ENCODE measurements around the gene ZSWIM4.
A peak's percentile ranks its signal among the peaks of the same experiment; 100 is the strongest.
"Not testable (repeated sequence)": the region's sequence is repeated elsewhere in the genome, so short reads cannot be mapped to it uniquely, and the experiment has no call there.

Gene ZSWIM4

DNA sequence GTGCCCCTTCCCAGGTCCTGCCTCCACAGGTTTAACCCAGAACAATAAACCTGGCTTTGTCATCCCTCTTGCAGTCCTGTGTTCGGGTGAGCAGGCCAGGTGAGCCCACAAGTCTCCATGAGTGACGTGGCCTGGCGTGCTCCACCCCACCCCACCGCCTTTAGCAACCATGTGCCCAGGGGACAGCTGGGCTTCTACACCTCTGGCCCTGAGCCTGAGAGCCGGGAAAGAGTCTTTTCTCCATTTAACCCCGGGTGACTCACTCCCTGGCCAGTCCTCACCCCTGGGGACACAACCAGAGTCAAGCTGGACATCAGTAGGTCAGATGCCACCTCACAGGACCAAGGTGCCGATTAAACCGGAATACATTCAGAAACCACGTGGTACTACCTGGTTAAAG lies 16.8 kb upstream of the ZSWIM4 start:
- no peak for DNase-seq (ENCODE audit: low read depth)

DNA sequence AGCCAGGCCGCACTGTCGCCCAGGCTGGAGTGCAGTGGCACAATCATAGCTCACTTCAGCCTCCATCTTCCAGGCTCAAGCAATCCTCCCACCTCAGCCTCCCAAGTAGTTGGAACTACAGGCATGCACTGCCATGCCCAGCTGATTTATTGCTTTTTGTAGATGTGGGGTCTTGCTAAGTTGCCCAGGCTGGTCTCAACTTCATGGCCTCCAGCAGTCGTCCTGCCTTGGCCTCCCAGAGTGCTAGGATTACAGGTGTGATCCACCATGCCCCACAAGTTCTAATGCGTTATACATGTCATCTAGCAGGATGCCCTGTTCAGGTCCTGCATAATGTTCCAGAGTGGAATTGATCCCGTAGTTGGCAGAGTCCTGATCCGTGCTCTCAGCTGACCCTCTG lies 16.4 kb upstream of the ZSWIM4 start:
- no peak for DNase-seq (ENCODE audit: low read depth)

DNA sequence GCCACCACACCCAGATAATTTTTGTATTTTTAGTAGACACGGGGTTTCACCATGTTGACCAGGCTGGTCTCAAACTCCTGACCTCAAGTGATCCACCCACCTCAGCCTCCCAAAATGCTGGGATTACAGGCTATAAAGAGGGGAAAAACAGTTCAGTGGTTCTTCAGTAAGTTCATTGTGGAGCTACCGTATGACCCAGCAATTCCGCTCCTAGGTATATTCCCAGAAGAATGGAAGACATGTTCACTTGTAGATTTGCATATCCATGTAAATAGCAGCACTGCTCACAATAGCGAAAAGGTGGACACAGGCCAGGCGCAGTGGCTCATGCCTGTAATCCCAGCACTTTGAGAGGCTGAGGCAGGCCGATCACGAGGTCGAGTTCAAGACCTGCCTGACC lies 15.4 kb upstream of the ZSWIM4 start:
- DNase-seq (ENCODE audit: low read depth) = not testable (repeated sequence)

DNA sequence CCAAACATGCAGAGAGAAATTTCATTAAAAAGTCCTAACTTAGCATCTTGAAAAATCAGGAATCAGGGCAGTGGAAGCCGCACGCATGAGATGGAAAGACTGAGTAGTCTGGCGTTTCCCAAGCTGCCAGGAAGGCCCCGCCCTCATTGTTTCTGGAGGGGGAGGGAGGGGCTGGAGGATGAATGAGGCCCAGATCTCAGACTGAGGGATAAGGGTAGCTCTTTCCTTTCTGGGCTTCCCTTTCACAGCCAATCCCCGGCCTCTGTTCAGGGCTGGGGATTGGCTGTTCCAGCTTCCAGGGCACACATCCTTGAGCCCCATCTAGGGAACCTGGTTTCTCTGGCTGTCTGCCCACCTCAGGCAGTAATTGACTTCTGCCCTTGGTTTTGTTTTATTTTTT lies 13.7 kb upstream of the ZSWIM4 start:
- no peak for DNase-seq (ENCODE audit: low read depth)

DNA sequence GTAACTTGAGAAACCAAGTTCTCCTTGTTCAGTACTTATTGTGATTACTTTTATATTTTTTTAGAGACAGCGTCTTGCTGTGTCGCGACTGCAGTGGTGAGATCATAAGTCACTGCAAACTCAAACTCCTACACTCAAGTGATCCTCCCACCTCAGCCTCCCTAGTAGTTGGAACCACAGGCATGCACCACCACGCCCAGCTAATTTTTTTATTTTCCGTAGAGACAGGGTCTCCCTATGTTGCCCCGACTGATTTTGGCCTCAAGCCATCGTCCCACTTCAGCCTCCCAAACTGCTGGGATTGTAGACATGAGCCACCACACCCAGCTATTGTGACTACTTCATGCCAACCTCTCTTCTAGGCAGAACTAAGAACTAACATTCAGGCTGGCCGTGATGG lies 12.7 kb upstream of the ZSWIM4 start:
- DNase-seq (ENCODE audit: low read depth) = no peak

DNA sequence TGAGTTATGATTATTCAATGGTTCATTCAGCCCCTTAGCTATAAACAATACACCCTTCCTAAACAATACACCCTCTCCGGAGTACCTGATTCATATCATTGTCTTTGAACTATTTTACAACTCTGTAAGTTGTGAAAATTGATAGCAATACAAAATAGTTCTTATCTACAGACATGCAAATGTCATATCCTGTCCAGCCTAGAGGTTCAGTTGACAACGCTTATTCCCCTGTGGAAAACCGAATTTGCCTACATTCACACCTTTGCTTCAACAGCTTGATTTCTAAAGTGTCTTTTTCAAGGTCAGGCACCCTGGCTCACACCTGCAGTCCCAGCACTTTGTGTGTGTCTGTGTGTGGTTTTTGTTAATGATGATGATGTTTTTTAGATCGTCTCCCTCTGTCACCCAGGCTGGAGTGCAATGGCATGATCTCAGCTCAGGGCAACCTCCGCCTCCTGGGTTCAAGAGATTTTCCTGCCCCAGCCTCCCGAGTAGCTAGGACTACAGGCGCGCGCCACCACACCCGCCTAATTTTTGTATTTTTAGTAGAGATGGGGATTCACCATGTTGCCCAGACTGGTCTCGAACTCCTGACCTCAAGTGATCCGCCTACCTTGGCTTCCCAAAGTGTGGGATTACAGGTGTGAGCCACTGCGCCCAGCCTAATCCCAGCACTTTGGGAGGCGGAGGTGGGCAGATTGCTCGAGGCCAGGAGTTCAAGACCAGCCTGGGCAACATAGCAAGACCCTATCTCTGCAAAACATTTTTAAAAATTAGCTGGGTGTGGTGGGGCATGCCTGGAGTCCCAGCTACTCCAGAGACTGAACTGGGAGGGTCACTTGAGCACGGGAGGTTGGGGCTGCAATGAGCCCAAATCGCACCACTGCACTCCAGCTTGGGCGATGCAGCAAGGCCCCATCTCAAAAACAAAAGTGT lies 11.4 kb upstream of the ZSWIM4 start:
- DNase-seq (ENCODE audit: low read depth) = no peak

DNA sequence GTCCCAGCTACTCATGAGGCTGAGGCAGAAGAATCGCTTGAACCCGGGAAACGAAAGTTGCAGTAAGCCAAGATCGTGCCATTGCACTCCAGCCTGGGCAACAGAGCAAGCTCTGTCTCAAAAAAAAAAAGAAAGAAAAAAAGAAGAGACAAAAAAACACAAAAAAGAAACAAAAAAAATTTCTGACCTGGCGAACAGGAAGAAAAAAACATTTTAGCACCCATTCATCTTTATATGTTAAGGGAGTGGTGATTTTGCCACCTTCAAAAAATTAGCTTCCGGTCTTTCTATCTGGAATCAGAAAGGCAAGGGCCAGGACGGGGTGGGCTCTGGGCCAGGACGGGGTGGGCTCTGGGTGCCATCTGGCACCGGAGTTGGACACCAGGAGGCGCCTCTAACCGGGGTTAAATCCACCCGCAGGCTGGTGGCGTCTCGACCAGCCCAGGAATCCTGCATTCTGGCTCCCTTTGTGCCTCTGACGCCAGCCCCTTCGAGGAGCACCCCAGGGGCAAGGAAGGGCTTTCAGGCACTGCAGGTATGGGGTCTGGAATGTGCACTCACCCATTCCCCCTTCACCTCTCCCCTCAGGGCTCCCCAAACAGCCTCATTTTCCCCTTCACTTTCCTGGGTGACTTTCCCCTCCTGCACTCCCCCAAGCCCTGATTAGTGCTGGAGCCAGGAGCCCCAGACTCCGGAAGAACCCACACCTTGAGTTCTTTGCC lies 10.4 kb upstream of the ZSWIM4 start:
- peak; percentile 68 for DNase-seq (ENCODE audit: low read depth)

DNA sequence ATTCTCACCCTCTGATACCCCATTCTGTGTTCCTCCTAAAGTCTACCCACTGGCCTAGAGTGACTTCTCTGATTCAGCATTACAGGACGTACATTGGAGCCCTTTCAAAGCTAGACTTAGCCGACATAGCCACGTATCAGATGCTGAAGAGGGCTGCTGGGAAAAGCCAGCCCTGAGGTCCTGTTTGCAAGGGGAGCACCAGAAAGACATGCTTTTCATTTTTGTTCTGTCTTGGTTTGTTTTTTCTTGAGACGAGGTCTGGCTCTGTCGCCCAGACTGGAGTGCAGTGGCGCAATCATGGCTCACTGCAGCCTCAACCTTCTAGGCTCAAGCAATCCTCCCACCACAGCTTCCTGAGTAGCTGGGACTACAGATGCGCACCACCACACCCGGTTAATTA lies 6.3 kb upstream of the ZSWIM4 start:
- DNase-seq (ENCODE audit: low read depth) = no peak

DNA sequence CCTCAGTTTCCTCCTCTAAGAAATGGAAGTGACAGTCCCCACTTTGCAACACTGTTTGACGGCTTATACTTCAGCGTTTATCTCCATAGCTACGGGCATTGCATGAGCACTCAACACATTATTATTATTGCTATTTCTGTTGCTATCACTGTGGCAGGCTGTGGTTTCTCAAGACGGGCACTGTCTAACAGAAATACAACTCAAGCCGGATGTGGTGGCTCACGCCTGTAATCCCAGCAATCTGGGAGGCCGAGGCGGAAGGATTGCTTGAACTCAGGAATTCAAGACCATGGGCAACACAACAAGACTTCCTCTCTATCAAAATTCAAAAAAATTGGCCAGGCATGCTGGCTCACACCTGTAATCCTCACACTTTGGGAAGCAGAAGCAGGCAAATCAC lies 4.9 kb upstream of the ZSWIM4 start:
- DNase-seq (ENCODE audit: low read depth) = no peak

DNA sequence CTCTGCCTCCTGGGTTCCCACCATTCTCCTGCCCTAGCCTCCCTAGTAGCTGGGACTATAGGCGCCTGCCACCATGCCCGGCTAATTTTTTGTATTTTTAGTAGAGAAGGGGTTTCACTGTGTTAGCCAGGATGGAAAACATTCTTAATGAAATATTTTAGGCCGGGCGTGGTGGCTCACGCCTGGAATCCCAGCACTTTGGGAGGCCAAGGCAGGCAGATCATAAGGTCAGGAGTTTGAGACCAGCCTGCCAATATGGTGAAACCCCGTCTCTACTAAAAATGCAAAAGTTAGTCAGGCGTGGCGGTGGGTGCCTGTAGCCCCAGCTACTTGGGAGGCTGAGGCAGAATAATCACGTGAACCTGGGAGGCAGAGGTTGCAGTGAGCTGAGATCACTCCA lies 1.9 kb upstream of the ZSWIM4 start:
- DNase-seq (ENCODE audit: low read depth) = not testable (repeated sequence)

DNA sequence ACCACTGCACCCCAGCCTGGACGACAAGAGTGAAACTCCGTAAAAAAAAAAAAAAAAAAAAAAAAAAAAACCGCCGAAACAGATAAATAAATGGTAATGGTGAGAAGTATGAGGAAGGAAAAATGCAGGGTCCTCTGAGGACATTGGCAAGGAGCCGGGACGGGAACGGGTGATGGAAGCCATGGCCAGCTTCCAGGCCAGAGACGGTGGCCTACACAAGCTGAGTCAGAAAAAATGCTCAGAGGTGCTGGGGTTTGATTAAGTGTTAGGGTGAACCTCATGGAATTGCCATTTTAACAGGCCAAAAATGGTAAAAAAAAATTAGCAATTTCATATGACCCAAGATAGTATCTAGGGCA lies 866 bp upstream of the ZSWIM4 start:
- no peak for DNase-seq (ENCODE audit: low read depth)

DNA sequence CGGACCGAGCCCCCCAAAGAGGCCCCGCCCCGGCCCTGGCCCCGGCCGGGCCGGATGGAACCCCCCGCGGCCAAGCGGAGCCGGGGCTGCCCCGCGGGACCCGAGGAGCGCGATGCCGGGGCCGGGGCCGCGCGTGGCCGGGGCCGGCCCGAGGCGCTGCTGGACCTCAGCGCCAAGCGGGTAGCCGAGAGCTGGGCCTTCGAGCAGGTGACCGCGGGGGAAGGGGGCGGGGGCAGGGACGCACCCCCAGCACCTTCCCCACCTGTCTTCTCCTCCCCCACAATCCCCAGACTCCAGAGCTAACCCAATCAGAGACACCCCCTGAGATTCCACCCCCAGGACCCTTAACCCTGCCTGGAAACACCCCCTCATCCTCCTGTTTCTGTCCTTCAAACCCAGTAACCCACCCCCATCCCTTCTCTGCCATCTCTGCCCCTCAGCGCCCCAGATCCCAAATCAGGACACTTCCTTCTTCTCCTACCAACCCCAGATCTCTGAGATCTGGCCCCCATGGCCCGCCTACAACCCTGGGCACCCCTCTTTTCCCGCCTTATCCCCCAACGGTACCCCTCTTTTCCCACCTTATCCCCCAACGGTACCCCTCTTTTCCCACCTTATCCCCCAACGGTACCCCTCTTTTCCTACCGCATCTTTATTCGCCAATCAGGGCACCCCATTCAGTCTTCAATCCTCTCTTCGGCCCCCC lies 505 bp downstream of the ZSWIM4 start:
- no peak for DNase-seq (ENCODE audit: low read depth)

DNA sequence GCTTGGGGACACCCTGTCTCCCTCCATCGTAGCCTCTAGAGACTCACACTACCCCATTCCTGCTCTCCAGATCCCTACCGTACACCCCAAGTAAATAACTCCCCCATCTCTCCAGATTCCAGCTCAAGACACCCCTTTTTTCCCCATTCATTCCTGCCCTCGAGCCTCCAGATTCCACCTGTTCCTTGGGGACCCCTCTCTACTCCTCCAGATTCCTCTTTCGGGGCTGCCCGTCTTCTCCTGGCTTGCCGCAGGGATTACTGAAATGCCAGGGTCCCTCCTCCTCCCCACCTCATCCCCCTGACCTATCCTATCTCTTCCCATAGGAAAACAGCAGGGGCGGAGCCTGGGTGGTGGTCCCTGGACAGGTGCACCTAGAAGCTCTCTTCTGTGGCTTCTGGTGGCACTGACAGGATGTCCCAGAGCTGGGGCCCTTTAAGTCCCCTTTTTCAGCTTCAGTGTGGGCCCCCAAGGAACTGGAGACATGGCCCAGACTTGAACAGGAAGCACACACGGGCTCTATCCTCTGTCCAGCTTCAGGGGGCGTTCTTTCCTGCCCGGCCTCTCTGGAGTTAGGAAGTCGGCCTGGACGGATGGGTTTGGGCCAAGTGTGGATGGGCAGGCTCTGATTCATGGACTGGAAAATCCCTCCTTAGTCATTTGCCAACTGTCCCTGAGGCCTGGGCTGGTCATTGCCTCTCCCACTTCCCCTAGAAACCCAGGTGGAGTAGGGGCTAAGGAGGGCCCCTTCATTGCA lies 1.2 kb downstream of the ZSWIM4 start:
- DNase-seq (ENCODE audit: low read depth) = no peak

DNA sequence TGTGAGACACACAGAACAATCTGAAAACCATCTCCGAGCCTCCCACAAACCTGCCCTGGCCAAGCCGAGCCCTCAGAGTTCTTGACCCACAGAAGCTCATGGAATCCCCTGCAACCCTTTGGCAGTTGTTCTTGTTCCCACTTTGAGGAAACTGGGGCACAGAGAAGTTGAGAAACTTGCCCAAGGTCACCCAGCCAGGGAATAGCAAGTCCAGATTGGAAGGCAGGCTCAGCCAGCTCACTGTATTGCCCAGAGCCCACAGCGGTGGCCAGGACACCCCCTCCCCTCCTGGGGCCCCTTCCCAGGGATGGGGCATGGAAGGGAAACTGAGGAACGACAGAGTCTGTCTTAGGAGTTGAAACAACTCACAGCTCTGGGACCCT lies 1.8 kb downstream of the ZSWIM4 start:
- no peak for DNase-seq (ENCODE audit: low read depth)

DNA sequence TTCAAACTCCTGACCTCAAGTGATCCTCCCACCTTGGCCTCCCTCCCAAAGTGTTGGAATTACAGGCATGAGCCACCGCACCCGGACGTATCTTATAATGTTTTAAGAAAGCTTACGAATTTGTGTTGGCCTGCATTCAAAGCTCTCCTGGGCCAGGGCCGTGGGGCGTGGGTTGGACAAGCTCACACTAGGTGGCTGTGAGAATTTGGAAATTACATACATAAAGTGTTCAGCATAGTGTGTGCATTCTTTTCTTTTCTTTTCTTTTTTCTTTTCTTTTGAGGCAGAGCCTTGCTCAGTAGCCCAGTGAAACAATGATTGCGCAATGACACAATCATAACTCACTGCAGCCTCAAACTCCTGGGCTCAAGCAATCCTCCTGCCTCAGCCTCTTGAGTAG lies 2.6 kb downstream of the ZSWIM4 start:
- no peak for DNase-seq (ENCODE audit: low read depth)

DNA sequence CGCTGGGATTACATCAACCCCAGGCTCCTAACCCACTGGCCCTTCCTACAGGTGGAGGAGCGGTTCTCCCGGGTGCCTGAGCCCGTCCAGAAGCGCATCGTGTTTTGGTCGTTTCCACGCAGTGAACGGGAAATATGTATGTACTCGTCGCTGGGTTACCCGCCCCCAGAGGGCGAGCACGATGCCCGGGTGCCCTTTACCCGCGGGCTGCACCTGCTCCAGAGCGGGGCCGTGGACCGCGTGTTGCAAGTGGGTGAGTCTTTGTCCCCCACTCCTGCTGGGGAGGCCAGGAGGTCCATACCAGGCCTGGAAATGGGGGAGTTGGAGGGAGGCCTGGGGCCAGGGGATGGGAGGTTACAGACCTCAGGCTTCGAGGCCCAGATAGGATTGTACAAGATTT lies 4.4 kb downstream of the ZSWIM4 start:
- DNase-seq (ENCODE audit: low read depth) = no peak

DNA sequence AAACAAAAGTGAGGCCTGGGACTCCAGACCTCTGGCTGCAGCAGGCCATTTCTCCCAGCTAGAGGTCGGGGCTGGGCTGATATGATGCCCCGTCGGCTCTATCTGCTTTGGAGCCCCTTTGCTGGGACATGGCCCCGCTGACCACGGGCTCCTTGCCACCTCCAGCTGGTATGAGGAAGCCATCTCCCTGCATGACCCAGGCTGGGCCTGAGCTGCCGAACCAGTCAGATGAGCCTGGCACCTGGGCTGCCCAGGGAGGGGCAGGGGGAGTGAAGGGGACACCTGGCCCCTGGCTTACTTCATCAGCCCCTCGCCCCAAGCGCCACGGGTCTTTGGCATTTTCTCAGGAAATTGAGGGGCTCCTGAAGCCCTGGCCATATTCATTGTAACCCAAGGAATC lies 7.8 kb downstream of the ZSWIM4 start:
- no peak for DNase-seq (ENCODE audit: low read depth)

DNA sequence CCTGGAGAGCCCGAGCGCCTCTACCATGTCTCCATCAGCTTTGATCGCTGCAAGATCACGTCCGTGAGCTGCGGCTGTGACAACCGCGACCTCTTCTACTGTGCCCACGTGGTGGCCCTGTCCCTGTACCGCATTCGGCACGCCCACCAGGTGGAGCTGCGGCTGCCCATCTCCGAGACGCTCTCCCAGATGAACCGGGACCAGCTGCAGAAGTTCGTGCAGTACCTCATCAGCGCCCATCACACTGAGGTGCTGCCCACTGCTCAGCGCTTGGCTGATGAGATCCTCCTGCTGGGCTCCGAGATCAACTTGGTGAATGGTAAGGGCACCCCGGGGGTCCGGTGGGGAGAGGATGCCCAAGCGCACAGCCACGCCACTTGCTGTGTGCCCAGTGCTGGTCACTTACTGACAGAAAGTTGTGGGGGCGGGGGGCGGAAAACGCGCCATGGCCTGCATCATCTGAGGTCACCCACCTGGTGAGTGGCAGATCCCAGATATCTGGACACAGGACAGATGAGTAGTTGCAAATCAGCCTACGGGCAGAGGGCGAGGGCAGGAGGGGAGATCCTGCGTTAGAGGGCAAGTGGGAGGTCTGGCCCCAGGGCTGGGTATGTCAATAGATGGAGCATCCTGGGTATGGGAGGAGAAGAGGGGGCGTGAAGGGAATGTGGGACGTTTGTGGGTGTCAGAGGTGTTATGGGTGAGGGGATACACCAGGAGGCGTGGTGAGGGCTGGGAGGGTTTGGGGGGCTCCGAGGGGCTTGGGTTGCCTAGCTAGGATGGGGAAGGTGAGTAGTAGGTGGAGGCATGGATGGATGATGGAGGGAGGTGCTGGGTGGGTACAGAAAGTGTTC lies 9.8 kb downstream of the ZSWIM4 start:
- DNase-seq (ENCODE audit: low read depth) = no peak

DNA sequence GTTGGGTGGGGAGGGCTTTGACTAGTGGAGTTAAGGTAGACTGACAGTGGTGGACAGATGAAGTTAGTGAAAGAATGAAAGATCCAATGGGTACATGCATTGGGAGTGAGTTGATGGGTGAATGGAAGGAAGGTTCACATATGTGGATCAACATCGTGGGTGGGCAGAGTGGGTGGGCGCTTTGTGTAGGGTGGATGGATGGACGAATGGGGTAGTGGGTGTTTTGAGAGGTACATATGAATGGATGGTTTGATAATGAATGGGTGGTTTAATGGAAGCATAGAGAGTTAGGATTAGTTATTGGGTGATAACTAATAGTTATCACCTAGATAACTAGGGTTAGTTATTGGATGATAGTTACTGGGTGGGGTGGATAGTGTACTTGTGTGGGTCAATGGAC lies 11.5 kb downstream of the ZSWIM4 start:
- DNase-seq (ENCODE audit: low read depth) = no peak

DNA sequence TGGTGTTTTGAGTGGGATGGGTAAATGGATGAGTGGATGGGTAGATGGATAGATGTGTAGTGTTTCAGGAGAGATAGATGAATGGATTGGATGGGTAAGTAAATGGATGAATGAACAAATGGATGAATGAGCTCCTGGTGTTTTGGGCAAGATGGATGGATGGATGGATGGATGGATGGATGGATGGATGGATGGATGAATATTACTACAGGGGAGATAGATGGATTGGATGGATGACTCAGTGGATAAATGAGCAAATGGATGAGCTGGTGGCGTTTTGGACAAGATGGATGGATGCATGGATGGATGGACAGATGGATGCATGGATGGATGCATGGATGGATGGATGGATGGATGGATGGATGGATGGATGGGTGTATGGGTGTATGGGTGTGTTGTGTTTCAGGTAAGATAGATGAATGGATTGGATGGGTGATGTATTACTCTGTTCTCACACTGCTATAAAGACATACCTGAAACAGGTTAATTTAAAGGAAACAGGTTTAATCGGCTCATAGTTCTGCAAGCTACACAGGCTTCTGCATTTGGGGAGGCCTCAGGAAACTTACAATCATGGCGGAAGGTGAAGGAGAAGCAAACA lies 12.3 kb downstream of the ZSWIM4 start:
- DNase-seq (ENCODE audit: low read depth) = no peak

DNA sequence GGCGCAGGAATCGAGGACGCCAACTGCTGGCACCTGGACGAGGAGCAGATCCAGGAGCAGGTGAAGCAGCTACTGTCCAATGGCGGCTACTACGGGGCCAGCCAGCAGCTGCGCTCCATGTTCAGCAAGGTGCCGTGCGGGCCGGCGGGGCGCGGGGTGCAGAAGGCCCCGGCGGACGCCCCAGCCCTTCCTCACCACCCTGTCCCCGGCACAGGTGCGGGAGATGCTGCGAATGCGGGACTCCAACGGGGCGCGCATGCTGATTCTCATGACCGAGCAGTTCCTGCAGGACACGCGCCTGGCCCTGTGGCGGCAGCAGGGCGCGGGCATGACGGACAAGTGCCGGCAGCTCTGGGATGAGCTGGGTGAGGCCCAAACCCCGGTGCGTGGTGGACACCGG lies 13.6 kb downstream of the ZSWIM4 start:
- no peak for DNase-seq (ENCODE audit: low read depth)
